Neural crest cell (in vitro differentiated cells): ENCODE measurements around the gene CRISPLD2. TPM values are rescaled to one million over a fixed set of nuclear protein-coding genes. Genes with fewer than 3 reads are reported as not detected.

ENCODE experiments used
- DNase-seq: peaks from one replicate; pipeline ENCODE4 v3.0.0; 2021; ENCODE audit warnings: low read depth, mixed read lengths, low spot score
- H3K27ac Mint-ChIP-seq: one replicate; pipeline ENCODE4 v1.8.0; 2021; ENCODE audit warnings: mild to moderate bottlenecking, mixed read lengths; ENCODE audit not compliant: unreplicated experiment
- H3K27me3 Mint-ChIP-seq: 2 replicates; pipeline ENCODE4 v1.8.0; 2021; ENCODE audit warnings: low read depth, mild to moderate bottlenecking, mixed read lengths
- H3K36me3 Mint-ChIP-seq: 2 replicates; pipeline ENCODE4 v1.8.0; 2021; ENCODE audit warnings: low read depth, mild to moderate bottlenecking, mixed read lengths
- H3K4me1 Mint-ChIP-seq: 2 replicates; pipeline ENCODE4 v1.8.0; 2021; ENCODE audit warnings: mixed read lengths
- H3K4me3 Mint-ChIP-seq: one replicate; pipeline ENCODE4 v1.8.0; 2021; ENCODE audit warnings: mild to moderate bottlenecking, mixed read lengths
- H3K9me3 Mint-ChIP-seq: 2 replicates; pipeline ENCODE4 v1.8.0; 2021; ENCODE audit warnings: mixed read lengths
- total RNA-seq: library from RNA; stranded (reverse); gene quantifications from 2 replicates; pipeline ENCODE4 v1.2.1, GENCODE V29; 2021
- TF ChIP-seq, protein P1 (sequence below): fragments of 200-600 bp; sonication (generic); conservative IDR thresholded peaks from 2 replicates; pipeline ENCODE4 v1.5.0; 2021; ENCODE audit warnings: antibody characterized with exemption, mild to moderate bottlenecking

The CRISPLD2 gene
- total RNA-seq, 1 donor from 2014 or later: 0.61 TPM

GRCh38 chr16:84893849-84894599 is 74.2 kb downstream of the CRISPLD2 start:
- Mint-ChIP-seq H3K4me3 (no peak overlapping the region), H3K9me3 (no peaks in the 10 kb centered on the region), H3K36me3 (no peaks in the 10 kb centered on the region), H3K27ac (no peak overlapping the region), H3K4me1 (peaks cover 22% of the 10 kb centered on the region), H3K27me3 (peaks cover 4% of the 10 kb centered on the region)
- DNase-seq: no peak
- TF ChIP-seq, protein P1, sequence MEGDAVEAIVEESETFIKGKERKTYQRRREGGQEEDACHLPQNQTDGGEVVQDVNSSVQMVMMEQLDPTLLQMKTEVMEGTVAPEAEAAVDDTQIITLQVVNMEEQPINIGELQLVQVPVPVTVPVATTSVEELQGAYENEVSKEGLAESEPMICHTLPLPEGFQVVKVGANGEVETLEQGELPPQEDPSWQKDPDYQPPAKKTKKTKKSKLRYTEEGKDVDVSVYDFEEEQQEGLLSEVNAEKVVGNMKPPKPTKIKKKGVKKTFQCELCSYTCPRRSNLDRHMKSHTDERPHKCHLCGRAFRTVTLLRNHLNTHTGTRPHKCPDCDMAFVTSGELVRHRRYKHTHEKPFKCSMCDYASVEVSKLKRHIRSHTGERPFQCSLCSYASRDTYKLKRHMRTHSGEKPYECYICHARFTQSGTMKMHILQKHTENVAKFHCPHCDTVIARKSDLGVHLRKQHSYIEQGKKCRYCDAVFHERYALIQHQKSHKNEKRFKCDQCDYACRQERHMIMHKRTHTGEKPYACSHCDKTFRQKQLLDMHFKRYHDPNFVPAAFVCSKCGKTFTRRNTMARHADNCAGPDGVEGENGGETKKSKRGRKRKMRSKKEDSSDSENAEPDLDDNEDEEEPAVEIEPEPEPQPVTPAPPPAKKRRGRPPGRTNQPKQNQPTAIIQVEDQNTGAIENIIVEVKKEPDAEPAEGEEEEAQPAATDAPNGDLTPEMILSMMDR: no peak

GRCh38 chr16:84895016-84895415 is 75.2 kb downstream of the CRISPLD2 start:
- TF ChIP-seq, protein P1: no peak
- no peaks in the 10 kb centered on the region for H3K9me3 Mint-ChIP-seq
- H3K4me3 Mint-ChIP-seq: no peak overlapping the region
- H3K4me1 Mint-ChIP-seq: peaks cover 22% of the 10 kb centered on the region
- H3K36me3 Mint-ChIP-seq: no peaks in the 10 kb centered on the region
- no peak for DNase-seq
- H3K27me3 Mint-ChIP-seq: peaks cover 4% of the 10 kb centered on the region
- no peak overlapping the region for H3K27ac Mint-ChIP-seq

- no peak overlapping the region for H3K4me3 Mint-ChIP-seq
- DNase-seq: no peak
- peaks cover 4% of the 10 kb centered on the region for H3K27me3 Mint-ChIP-seq
- peaks cover 14% of the 10 kb centered on the region for H3K4me1 Mint-ChIP-seq
- no peaks in the 10 kb centered on the region for H3K9me3 Mint-ChIP-seq
- H3K27ac Mint-ChIP-seq: no peak overlapping the region
- H3K36me3 Mint-ChIP-seq: no peaks in the 10 kb centered on the region
- TF ChIP-seq, protein P1: no peak
Measured at GRCh38 chr16:84896847-84897246, 77.1 kb downstream of the CRISPLD2 start.

GRCh38 chr16:84897911-84898377 is 78.2 kb downstream of the CRISPLD2 start:
- peaks cover 11% of the 10 kb centered on the region for H3K4me1 Mint-ChIP-seq
- no peaks in the 10 kb centered on the region for H3K9me3 Mint-ChIP-seq
- no peak for DNase-seq
- no peak overlapping the region for H3K27ac Mint-ChIP-seq
- H3K36me3 Mint-ChIP-seq: no peaks in the 10 kb centered on the region
- H3K4me3 Mint-ChIP-seq: no peak overlapping the region
- TF ChIP-seq, protein P1: no peak
- H3K27me3 Mint-ChIP-seq: peaks cover 4% of the 10 kb centered on the region

DNA sequence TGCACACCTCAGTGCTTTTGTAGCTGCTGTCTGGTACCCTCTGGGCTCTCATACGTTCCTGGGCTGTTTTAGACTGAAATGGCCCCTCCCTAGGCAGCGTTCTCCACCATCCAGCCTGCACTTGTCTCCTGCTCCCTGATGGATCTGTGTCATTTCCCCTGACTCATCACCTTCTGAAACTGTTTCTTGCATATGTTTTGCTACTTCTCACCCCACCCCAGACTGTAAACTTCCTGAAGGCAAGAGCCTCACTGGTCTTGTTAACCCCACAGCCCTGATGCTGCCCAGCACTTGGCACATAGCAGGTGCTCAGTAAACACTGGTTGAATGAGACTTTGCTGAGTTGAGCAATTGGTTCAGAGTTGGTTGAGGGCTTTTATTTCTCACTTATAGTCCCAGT is 78.7 kb downstream of the CRISPLD2 start:
- Mint-ChIP-seq H3K4me3 (no peak overlapping the region), H3K27ac (no peak overlapping the region), H3K27me3 (peaks cover 4% of the 10 kb centered on the region), H3K36me3 (no peaks in the 10 kb centered on the region), H3K4me1 (peaks cover 11% of the 10 kb centered on the region), H3K9me3 (no peaks in the 10 kb centered on the region)
- no peak for DNase-seq
- TF ChIP-seq, protein P1: no peak
